H4 (cell line): ENCODE results near the gene CPS1. TPM values are rescaled to one million over a fixed set of nuclear protein-coding genes. Genes with fewer than 3 reads are reported as not detected.

ENCODE experiments used
- DNase-seq: peaks from one replicate; pipeline ENCODE4 v3.0.0-alpha.2; 2015; ENCODE audit warnings: low spot score
- total RNA-seq: library from RNA; depleted of rRNA; stranded (reverse); fragments of >200 nt; shearing (Covaris generic); gene quantifications from 2 replicates; pipeline ENCODE4 v1.2.3, GENCODE V29; 2014

Gene CPS1
- total RNA-seq, 1 experiment from 2014 or later, result 30.4 TPM

DNA sequence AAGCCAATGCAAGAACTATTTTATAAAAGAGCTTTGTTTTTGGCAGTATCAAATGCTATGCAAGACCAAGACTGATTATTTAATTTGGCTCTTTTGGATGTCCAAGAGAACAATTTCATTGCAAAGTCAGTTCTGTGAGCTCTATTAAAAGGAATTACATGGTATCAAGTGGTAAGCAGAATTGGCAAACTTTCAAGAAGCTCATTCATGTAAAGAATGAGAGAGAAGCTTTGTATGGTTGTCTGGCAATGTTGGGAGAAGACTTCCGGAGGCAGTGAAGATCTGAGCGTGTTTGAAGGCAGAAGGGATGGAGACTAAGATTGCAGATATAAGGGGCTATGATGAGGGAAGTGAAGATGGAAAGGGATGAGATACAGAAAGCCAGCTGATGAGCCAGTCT lies 49.6 kb downstream of the CPS1 start:
- DNase-seq, result no peak

DNA sequence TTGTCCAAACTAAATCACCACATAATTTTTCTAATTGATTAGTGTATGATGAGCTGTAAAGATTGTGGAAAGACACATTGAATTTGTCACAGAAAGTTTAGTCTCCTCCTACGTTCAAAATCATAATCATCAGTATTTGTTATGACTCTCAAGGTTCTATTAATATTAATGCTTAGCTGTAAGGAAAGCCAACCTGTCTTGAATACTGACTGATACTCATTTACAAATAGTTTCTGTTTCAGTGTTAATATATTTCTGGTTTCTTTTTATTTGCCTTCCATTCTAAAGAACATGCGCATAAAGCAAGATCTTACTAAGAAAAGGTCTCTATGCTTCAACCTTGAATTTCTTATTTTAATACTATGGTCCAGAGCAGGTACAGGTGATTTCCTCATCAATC lies 55.1 kb downstream of the CPS1 start:
- DNase-seq, result no peak

DNA sequence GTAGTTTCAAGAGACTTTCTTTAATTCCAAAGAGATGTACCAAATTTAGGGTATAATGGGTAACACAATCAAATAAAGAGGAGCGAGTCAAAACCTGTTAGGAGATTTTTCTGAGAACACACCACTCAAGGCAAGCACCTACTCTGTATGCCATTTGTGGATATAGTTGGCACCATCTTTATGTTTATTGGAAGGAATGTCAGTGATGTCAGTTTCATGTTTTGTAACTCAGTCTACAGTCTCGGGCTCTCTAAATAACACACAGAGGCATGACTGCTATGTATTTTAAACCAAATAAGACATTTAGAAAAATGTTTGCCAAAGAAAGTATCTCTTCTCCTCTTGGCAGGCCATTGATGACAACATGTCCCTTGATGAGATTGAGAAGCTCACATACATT lies 59.7 kb downstream of the CPS1 start:
- no peak for DNase-seq

DNA sequence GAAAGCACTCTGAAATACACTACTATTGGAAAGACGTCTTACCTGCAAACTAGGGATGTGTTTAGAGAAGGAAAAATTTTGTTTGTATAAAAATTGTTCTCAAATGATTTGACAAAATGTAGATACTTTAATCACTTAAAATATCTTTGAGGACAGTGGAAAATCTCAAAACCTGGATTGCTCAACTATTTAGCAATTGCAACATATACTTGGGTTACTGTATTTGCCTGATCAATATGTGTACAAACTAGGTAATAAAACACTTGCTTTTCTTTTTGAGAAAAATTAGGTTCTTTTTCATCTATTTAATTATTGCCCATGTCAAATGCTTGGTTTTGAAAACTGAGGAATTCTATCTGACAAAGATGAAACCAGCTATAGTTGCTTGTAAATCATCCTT lies 60.9 kb downstream of the CPS1 start:
- no peak for DNase-seq

DNA sequence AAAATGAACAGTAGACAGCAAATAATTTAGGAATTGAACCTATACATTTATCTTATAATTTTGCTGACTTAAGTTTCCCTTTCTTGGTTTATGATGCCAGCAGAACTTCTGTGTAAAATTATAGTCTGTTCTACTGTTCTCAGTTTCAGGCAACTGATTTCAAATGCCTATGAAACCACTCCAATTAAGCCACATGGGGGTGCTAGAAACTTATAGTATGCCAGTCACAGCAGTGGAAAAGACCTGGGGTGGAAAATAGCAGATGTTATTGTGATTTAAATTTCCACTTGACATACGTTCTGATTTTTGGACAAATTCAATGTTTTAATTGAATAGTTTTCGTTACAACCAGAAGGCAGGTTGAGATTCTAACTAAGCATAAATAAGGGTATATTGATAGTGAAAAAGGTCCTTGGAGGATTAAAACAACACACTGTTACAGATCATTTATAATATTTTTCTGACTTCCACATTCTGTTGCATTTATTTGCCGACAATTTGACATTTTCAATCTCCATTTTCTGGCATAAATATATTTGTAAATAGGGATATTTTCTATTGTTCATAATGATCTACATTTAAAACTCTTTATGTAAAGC lies 61.4 kb downstream of the CPS1 start:
- peak; percentile 35 for DNase-seq

DNA sequence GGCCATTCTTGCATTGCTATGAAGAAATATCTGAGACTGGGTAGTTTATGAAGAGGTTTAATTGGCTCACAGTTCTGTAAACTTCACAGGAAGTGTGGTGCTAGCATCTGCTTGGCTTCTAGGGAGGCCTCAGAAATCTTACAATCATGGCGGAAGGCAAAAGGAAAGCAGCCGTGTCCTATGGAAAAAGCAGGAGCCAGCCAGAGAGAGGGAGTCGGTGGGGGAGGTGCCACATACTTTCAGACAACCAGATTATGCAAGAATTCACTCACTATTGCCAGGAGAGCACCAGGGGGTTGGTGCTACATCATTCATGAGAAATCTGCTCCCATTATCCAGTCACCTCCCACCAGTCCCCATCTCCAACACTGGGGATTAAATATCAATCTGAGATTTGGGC lies 64.1 kb downstream of the CPS1 start:
- no peak for DNase-seq

DNA sequence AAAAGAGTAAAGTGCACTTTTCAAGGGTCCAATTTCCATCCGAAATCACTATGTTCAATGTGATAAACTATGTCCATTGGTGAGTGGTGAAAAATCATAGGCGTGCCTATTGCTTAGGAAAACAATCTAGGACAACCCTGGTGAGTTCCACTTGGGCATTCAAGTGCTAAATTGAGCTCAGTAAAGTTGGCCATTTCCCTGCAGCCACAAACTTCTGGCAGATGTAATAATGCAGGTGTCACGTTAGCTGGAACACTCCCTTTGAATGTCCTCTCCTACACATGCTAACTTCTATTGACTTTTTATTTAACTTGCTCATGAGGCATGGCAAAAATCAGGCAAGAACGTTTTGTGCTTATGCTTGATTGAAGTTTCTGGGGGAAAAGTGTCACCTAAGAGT lies 67.1 kb downstream of the CPS1 start:
- no peak for DNase-seq

DNA sequence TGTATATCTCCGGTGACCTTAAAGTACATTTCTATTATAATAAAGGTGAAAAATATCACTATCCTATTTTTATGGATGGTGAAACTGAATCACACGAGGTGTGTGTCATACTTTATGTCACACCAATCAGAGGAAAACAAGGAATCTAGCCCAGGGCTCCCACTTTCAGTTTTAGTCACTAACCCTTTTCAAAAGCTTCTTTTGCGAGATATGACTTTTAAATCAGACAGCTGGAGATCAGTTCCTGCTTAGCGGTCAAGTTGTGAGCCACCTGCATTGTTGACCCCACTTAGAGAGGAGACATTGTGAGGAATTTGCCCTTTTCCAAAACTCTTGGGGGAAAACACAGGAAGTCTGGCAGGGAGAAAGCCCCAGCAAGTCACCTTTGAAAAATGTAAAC lies 70.5 kb downstream of the CPS1 start:
- no peak for DNase-seq

DNA sequence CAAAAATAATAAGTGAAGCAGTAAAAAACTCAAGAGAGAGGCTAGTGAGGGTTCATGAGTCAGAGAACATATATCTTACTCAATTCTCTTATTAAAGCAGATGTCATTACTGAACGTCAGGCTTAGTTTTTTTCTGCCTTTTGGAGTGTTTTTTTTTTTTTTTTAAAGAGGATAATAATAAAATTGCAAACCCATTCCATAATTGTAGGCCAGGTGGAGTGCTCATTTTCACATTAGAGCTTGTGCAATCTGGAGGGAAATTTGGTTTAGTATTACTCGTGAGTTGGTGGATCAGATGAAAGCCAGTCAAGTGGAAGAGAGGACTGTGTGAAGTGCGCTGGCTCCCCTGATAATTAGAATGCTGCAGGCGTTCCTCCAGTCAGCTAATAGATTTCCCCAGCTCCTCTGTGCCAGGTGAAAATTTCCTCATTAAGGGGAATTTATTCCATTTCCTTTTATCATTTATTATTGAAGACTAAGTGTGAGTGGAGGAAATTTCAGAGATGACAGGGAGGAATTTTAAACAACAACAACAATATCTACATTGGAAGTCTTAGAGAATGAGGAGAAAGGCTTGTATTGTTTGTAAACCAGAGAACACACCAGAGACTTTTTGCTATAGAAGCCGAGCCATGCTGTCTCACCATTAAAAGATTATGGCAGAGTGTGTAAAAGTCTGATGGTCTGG lies 74.6 kb downstream of the CPS1 start:
- DNase-seq, result no peak

DNA sequence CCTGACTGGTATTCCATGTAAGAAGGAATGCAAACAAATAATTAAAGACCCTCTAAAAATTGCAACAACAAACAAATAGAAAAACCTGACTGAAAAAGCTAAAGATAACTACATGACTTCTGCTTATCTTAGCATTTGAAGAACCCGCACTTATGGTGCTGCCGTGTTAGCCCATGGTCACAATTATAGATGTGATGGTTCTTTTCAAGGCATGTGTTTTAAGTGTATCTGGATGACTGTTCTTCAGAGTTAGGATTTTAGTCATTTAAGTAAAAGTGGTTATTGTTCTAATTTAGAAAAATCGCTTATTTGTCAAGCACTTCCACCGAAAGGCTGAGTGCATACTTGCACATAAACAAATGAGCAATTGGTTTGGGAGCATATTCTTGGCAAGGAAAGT lies 77.3 kb downstream of the CPS1 start:
- no peak for DNase-seq

DNA sequence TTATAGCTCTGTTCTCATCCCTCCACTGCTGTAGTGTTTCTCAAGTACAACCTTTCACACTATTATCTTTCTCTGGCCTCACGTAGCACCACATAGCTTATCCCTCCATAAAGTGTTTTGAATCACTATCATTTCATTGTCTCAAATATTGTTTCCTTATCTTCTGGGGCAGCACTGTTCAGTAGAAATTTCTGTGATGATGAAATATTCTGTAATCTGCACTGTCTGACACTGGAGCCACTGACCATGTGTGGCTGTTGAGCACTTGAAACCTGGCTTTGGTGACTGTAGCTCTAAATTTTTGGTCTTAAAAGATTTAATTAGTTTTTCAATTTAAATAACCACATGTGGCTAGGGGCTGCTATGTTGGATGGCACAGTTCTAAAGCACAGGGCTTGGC lies 78.9 kb downstream of the CPS1 start:
- DNase-seq, result no peak

DNA sequence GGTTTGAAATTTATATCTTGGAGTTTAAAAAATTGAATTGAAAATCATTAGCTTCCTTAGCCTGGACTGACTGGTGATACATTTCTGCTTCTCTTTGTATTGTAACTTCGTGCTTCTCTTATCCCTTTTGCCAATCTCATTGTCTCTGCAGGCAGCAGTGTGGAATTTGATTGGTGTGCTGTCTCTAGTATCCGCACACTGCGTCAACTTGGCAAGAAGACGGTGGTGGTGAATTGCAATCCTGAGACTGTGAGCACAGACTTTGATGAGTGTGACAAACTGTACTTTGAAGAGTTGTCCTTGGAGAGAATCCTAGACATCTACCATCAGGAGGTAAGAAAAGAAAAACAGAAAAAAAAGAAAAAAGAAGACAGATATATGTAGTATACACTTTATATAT lies 85.9 kb downstream of the CPS1 start:
- no peak for DNase-seq

DNA sequence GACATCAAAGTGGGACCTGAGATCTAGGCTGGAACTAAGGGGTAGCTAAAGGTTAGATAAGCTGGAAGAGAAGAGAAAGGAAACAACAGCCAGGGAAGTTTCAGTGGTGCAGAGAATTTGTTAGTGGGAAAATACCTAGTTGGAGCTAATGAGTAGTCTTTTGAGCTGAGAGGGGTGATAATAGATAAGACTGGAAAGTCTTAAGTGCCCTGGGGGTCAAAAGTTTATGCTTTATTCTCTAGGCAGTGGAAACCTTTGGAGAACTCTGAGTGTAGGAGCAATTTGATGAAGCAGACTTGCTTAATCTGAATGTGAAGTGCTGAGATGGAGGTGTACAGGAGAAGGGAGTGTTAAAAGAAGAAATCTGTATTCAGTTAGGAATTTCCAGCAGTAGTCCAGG lies 90.8 kb downstream of the CPS1 start:
- DNase-seq, result no peak

DNA sequence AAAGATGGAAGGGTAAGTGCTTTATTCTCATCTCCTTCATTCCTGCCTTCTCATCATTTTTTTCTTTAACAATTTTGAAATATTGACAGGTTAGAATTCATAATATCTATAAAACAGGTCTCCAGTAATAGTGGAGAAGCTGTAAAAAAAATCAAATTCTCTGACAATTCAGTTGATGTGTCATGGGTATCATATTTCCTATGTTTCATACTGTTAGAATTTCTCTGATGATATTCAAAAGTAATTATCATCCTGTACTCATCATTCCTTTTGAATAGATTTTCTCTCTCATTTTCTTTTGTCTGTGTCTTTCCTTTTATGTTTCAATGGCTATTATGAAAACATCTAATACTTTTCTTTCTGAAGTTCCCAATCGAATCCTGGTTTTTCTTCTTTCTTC lies 97.7 kb downstream of the CPS1 start:
- no peak for DNase-seq

DNA sequence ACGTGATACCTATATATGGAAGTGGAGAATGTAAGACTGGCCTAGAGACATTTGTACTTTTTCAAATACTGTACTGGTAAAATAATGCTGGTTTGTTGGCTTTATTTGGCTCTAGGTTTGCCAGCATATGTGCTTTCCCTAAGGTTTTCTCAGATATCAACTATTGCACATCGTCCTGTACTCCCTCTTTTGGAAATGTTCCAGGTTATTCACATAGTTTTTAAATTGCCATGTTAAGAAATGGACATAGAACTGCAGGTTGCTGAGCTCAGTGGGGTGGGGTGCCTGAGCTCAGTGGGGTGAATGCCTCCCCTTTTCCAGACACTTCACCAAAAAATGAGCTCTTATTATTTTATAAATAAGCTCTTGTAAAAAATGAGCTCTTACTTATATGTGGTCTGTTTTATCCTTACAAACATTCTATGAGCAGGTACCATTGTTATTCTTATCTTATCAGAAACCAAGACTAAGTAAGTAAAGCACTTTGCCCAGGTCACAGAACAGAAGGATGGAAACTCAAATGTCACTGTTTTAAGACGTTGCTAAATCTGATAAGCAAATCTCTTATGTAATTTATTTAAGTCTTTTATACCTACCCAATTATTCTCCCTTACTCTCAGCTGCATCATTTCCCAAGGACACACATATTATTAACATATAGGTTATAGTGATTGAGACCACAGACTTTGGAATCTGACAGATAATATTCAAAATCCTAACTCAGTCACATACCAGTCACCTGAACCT lies 99.0 kb downstream of the CPS1 start:
- no peak for DNase-seq

DNA sequence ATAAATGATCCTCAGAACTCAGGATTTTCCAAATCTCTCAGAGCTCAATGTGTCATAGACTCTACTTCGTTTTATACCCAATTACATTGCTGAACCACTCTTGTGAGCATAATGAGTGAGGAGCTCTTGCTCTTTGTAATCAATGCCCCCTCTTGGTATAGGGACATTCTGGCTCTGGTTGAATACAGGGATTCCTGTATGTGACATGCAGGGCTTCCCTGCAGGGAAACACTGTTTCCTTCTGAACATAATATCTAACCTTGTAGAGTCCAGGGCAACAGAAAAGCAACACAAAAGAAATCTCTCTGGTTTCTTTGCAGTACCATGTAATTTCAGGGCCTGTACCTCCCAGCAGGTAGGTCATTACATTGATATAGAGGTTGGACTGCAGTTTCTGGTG lies 101.5 kb downstream of the CPS1 start:
- DNase-seq, result no peak

DNA sequence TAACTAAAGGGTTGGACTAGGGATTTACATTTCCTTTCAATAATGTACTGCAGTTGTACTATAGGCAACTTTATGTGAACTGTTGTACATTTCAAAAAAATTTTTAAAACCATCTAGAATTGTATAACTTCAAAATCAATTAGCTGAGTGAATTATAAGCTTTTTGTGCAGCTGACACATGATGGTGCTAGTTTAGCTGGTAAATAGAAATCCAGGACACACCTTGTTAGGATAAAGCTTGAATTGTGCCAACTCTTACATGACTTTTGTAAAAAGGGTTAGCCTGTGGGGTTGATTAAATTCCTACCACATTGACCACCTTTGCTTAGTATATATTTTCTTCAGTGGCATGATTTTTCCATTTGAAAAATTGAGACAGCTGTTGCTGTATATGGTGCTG lies 104.4 kb downstream of the CPS1 start:
- DNase-seq, result no peak

DNA sequence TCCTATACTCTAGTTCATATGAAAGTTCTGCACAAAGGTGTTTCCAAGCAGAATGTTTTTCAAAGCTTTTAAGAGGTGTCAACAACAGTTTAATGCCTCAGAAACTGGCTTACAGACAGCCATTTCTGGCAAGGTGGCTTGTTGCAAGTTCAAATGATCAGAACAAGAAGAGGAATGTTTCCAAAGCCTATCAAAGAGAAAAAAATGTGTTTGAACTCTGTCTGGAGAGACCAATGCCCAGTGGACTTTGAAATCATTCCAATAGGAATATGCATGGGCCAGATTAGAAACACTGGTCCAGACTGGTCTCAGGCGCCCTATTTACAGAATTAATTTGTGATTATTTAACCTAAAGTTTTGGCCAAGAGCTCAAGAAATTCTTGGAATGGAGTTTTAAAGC lies 106.2 kb downstream of the CPS1 start:
- no peak for DNase-seq

DNA sequence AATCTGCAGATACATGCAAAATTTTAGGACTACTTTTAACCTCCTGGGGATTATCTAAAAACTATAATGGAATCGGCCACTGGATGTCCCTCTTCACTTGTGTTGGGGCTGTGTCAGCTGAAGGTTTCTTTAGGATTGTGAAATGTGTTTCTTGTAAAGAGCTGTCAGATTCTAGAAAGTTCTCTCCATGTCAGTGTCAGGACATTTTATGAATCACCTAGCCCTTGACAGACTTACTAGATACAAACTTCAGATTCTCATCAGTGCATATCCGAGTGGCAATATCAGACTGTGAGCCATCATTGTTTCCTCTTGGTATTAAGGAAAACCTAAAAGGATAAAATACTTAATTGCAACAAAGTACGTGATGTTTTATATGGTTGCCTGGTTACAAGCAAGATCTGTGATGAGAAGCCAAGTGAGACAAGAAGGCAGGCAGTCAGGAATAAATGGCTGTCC lies 107.3 kb downstream of the CPS1 start:
- peak; percentile 4 for DNase-seq

DNA sequence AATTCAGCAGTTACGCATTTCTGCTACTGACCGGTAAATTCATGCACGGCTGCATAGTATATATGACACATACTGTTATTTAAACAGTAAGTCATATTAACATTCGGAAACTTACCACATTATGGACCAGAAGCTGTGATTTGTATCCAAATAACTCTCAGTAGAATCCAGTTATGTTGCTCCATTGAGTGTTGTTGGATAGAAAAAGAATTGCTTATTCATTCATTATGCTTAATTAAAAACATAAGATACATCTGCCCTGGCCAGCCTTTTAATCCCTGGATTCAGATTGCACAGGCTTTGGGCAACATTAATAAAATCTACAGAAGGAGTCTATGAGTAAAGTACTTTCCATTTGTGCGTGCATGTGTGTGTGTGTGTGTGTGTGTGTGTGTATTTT lies 111.3 kb downstream of the CPS1 start:
- no peak for DNase-seq

DNA sequence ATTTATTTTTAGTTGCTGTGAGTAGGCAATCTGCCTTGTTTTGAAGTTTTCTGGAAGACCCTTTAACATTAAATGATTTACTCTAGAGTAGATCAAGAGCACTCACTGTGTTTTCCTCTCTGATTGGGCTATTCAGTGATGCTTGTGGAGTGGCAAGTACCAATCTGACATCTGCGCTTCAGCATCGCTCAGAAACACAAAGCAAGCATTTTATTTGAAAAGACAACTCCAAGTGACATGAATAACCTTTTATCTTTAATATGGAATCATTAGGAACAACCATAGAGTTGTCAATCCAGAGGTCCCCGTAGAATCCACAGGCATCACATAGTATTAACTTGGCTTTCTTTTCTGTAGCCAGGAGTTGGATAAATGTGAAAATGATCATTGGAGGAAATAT lies 114.7 kb downstream of the CPS1 start:
- DNase-seq, result no peak

DNA sequence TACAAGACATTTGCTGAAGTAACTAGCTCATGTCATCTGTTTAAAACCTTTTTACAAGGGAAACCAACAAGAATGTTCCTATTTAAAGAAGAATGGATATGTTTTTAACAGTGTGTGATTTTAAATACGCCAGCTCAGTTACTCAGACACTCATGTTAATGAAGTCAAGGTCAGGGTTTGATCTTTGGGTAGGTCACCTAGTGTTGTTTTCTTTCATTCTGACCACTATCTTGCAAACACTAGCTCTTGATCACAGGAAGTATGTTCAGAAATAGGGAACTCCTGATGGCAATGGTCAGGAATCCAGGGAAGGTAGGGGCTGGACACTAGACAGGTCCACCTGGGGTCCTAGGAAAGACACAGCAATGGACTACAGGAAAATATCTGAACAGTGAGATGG lies 116.7 kb downstream of the CPS1 start:
- no peak for DNase-seq

DNA sequence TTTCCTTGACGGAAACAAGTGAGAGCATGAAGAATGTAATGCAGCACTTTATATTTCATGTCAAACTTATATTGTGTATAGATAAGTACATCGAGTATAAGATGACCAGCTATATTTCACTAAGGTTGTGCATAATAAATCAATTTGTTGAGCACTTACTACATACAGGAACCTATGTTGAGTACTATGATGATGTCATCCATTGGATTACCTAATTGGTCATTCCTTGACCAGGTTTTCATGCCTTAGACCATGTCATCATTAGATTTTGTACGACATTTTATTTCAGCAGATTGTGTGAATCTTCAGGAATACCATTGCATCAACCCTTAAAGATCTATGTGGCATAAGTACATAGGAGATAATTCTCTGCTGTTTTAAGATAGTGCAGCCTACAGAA lies 119.7 kb downstream of the CPS1 start:
- no peak for DNase-seq
